ENCODE measurements around the gene DHRS13. TPM values are rescaled to one million over a fixed set of nuclear protein-coding genes. Genes with fewer than 3 reads are reported as not detected.

The DHRS13 gene
- total and polyA plus RNA-seq, 10 of the 15 experiments (the other 5 are each of a cell fraction or from before 2014, with no cell fraction given), result 0.18 to 55.2 (median 31.3) TPM; not detected in 1

DNA sequence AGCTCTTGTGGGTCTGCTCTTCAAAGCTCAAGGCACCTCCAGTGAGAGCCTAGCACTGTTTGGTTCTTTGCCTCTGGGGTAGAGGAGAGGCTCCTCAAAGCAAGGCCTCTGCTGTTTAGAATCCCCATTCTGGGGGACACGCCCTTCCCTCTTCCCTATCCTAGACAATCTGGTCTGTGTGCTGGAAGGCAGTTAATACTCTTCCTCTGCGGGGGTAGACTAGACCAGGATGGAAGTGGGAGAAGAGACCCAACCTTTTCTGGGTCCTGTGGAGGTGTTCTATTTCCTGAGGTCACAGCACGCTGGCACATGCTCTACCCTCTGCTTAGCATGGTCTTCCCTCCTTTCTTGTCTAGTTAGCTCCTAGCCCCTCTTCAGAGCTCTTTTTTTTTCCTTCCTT lies 40.3 kb downstream of the DHRS13 start:
- SMC1A ChIA-PET (ENCODE audit: uncharacterized antibody, unreplicated experiment), result interaction anchor here (1.2 to 1.7 kb wide), 3 partner anchors 9 to 99 kb away, joined by 4 to 5 read pairs (median 4); no protein-coding TSS in a partner anchor
- FAIRE-seq (no peak), DNase-seq (ENCODE audit: low read depth, low spot score) (no peak), ATAC-seq (no peak)
- BruUV-seq (replicated peaks), result no TSS peak
- Histone ChIP-seq H3K4me1 (ENCODE audit: control insufficient read depth, insufficient read depth, low read length) (peaks cover 14% of the 10 kb centered on the region), H3K27ac (ENCODE audit: control insufficient read depth, insufficient read depth) (no peak overlapping the region), H3K9ac (ENCODE audit: control insufficient read depth, insufficient read depth, low read length) (no peak overlapping the region), H2AFZ (ENCODE audit: control insufficient read depth, low read depth, low read length) (no peak overlapping the region), H3K4me2 (ENCODE audit: control insufficient read depth, insufficient read depth) (no peak overlapping the region), H4K20me1 (ENCODE audit: control insufficient read depth, insufficient read depth) (no peaks in the 10 kb centered on the region), H3K27me3 (replicated peaks in 1 of 2; ENCODE audit: control insufficient read depth in 2 of 2, insufficient read depth in 2 of 2, low read length in 1 of 2) (no peaks in the 10 kb centered on the region), H3K36me3 (ENCODE audit: control insufficient read depth in 2 of 2, insufficient read depth in 2 of 2, low read length in 1 of 2) (peaks cover 10 to 16% of the 10 kb centered on the region in 2 experiments; a peak in 3 of 4 replicates), H3K9me3 (replicated peaks; ENCODE audit: control insufficient read depth, insufficient read depth, low read length) (no peaks in the 10 kb centered on the region), H3K79me2 (ENCODE audit: control insufficient read depth, insufficient read depth, low read length) (no peaks in the 10 kb centered on the region), H3K4me3 (no peak overlapping the region)
- POLR2A ChIA-PET, result interaction anchor here (0.6 to 1.2 kb wide), 3 partner anchors 42 to 287 kb away, joined by 3 to 7 read pairs (median 5); no protein-coding TSS in a partner anchor
- RAD21 ChIA-PET (ENCODE audit: unreplicated experiment), result interaction anchor here (0.6 kb wide), 1 partner anchor 108 kb away, joined by 4 read pairs; no protein-coding TSS in a partner anchor
- TF ChIP-seq NR2C1 (IDR thresholded peaks at IDR 0.05) (no peak), TAF1 (IDR thresholded peaks at IDR 0.05; ENCODE audit: borderline replicate concordance, low read depth, low read length) (no peak)
- 92% methylated on average over 3 of the region's 3 CpGs for WGBS (ENCODE audit: insufficient coverage, insufficient replicate concordance, low lambda C conversion rate, missing lambda C conversion rate)
- in situ Hi-C loops (cut with MboI) (no loop called here), intact Hi-C loops (cut with micrococcal nuclease; ENCODE audit: unreplicated experiment) (no loop called here)
- CTCF ChIA-PET, result interaction anchor here (0.6 to 0.9 kb wide), 2 partner anchors 14 to 39 kb away, joined by 3 read pairs; no protein-coding TSS in a partner anchor

DNA sequence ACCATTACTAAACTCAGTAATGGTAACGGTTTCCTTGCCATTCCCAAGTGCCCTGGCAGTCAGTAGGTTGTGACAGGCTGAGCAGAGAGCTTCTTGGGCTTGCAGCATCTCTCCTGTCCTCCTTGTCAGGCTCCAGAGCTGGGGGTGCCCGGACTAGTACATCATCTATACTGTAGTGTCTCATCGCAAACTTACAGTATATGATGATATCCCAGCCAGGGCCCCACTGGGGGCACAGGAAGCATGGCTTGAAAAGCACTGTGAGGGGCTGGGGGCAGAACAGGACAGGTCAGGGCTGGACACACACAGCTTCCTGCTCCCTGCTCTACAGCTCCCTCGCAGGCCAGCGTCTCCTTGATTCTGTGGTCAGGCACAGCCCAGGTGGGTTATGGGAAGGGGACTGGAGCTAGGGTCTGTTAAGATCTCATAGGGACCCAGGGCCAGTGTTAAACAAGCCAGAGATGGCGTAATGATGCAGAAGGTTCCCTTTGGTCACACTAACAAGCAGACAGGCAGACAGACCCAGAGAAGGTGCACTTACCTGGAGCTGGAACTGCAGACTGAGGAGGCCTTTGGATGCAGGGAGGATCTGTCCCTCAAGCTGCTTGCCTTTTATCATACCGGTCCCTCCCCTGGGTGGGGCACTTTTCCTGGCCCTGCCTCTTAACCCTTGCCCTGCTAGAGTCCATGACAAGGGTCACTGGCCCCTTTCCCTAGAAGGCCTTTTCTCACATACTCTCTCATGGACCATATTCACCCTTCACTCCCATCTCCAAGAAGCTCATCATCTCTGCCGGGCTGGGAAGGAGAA lies 41.3 kb downstream of the DHRS13 start:
- SMC1A ChIA-PET (ENCODE audit: uncharacterized antibody, unreplicated experiment), result interaction anchor here (0.7 to 1.7 kb wide), 3 partner anchors 10 to 98 kb away, joined by 3 to 5 read pairs (median 4); no protein-coding TSS in a partner anchor
- POLR2A ChIA-PET, result interaction anchor here (0.5 to 1.2 kb wide), 3 partner anchors 37 to 53 kb away, joined by 5 to 7 read pairs (median 6); no protein-coding TSS in a partner anchor
- FAIRE-seq, result no peak
- CTCF ChIA-PET, result interaction anchor here (0.7 to 0.8 kb wide), 2 partner anchors 34 to 39 kb away, joined by 3 read pairs; no protein-coding TSS in a partner anchor
- no peak for ATAC-seq
- WGBS (ENCODE audit: insufficient coverage, insufficient replicate concordance, low lambda C conversion rate, missing lambda C conversion rate), result 77% methylated on average over 8 of the region's 8 CpGs
- Histone ChIP-seq H3K4me2 (ENCODE audit: control insufficient read depth, insufficient read depth) (no peak overlapping the region), H4K20me1 (ENCODE audit: control insufficient read depth, insufficient read depth) (no peaks in the 10 kb centered on the region), H3K9ac (ENCODE audit: control insufficient read depth, insufficient read depth, low read length) (no peak overlapping the region), H3K4me3 (no peak overlapping the region), H3K27ac (ENCODE audit: control insufficient read depth, insufficient read depth) (no peak overlapping the region), H3K36me3 (ENCODE audit: control insufficient read depth in 2 of 2, insufficient read depth in 2 of 2, low read length in 1 of 2) (peaks cover 10 to 16% of the 10 kb centered on the region in 2 experiments; a peak in 3 of 4 replicates), H3K4me1 (ENCODE audit: control insufficient read depth, insufficient read depth, low read length) (peaks cover 14% of the 10 kb centered on the region), H3K9me3 (replicated peaks; ENCODE audit: control insufficient read depth, insufficient read depth, low read length) (no peaks in the 10 kb centered on the region), H2AFZ (ENCODE audit: control insufficient read depth, low read depth, low read length) (no peak overlapping the region), H3K79me2 (ENCODE audit: control insufficient read depth, insufficient read depth, low read length) (no peaks in the 10 kb centered on the region), H3K27me3 (replicated peaks in 1 of 2; ENCODE audit: control insufficient read depth in 2 of 2, insufficient read depth in 2 of 2, low read length in 1 of 2) (no peaks in the 10 kb centered on the region)
- BruUV-seq (replicated peaks), result no TSS peak
- RAD21 ChIA-PET (ENCODE audit: unreplicated experiment), result interaction anchor here (0.6 to 1.1 kb wide), 2 partner anchors 31 to 107 kb away, joined by 4 read pairs; no protein-coding TSS in a partner anchor
- intact Hi-C loops (cut with micrococcal nuclease; ENCODE audit: unreplicated experiment), result no loop called here
- no peak for DNase-seq (ENCODE audit: low read depth, low spot score)
- in situ Hi-C loops (cut with MboI), result no loop called here
- TF ChIP-seq SREBF1 (IDR thresholded peaks at IDR 0.05; ENCODE audit: low read length) (no peak), KAT2A (conservative IDR thresholded peaks at IDR 0.05; ENCODE audit: control insufficient read depth, low read depth, low read length) (no peak), E4F1 (IDR thresholded peaks at IDR 0.05; ENCODE audit: borderline replicate concordance, partially characterized antibody) (no peak), ZBTB11 (CRISPR knock-in tag; IDR thresholded peaks at IDR 0.05) (no peak), CHD2 (IDR thresholded peaks at IDR 0.05; ENCODE audit: borderline replicate concordance, low read depth, low read length) (no peak), BHLHE40 (IDR thresholded peaks at IDR 0.05; ENCODE audit: borderline replicate concordance in 1 of 2, low read depth in 2 of 2, low read length in 1 of 2) (no peak)

All from GM12878 (cell line).